ENCODE data around the gene CYB5R4.

DNA sequence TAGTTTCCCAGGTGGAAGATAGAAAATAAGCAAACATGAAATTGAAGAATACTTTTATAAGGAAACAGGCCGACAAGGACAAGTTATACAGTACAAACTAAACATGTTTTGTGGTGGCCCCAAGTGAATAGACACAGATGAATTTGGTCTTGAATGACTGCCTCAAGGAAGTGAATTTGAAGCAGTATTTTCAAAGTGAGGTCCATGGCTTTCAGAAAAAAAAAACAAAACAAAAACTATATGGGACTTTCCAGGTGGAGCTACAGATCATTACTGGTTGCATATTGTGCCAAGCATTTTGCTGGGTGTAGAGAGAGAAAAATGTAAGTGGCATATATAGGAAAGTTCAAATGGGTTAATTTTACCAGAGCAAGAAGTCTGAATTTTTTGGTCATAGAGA is 68.8 kb downstream of the CYB5R4 start:
- TF ChIP-seq, protein P1, sequence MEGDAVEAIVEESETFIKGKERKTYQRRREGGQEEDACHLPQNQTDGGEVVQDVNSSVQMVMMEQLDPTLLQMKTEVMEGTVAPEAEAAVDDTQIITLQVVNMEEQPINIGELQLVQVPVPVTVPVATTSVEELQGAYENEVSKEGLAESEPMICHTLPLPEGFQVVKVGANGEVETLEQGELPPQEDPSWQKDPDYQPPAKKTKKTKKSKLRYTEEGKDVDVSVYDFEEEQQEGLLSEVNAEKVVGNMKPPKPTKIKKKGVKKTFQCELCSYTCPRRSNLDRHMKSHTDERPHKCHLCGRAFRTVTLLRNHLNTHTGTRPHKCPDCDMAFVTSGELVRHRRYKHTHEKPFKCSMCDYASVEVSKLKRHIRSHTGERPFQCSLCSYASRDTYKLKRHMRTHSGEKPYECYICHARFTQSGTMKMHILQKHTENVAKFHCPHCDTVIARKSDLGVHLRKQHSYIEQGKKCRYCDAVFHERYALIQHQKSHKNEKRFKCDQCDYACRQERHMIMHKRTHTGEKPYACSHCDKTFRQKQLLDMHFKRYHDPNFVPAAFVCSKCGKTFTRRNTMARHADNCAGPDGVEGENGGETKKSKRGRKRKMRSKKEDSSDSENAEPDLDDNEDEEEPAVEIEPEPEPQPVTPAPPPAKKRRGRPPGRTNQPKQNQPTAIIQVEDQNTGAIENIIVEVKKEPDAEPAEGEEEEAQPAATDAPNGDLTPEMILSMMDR (IDR thresholded peaks at IDR 0.05 in 8 of 11, conservative IDR thresholded peaks at IDR 0.05 in 3 of 11): no peak
- TF ChIP-seq POLR2A (IDR thresholded peaks at IDR 0.05): no peak
